K562 (cell line): Measurements from ENCODE around the gene SERPIND1. TPM values are rescaled to one million over a fixed set of nuclear protein-coding genes. Genes with fewer than 3 reads are reported as not detected.

Experiments used
- GABPB2 ChIP-seq: fragments of 250-450 bp; sonication (Bioruptor Pico); conservative IDR thresholded peaks from 2 replicates; pipeline ENCODE4 v1.5.1; 2021; ENCODE audit warnings: mild to moderate bottlenecking
- GATA2 ChIP-seq: sonication (generic); formaldehyde crosslinking; IDR thresholded peaks from 2 replicates; pipeline ENCODE4 v1.4.0; 2020; ENCODE audit warnings: mild to moderate bottlenecking, missing genetic modification reagents
- NCOA1 ChIP-seq: fragments of 450-650 bp; IDR thresholded peaks from 2 replicates; pipeline ENCODE4 v1.6.1; 2016; ENCODE audit warnings: low read depth
- NR2C2 ChIP-seq, 2 experiments: fragments of 200-800 bp in 1 of 2; sonication (Bioruptor generic) in 1 of 2; sonication (generic) in 1 of 2; formaldehyde crosslinking in 1 of 2; IDR thresholded peaks; 2 replicates each; pipeline versions ENCODE4 v1.6.1 to v1.8.0; 2016 to 2022; ENCODE audit warnings: mild to moderate bottlenecking in 1 of 2, missing compliant biosample characterization in 1 of 2, missing genetic modification characterization in 1 of 2, missing genetic modification reagents in 1 of 2
- SMAD4 ChIP-seq: fragments of 250-450 bp; sonication (Bioruptor Pico); conservative IDR thresholded peaks from 2 replicates; pipeline ENCODE4 v1.8.0; 2021; ENCODE audit warnings: inconsistent platforms, mild to moderate bottlenecking, moderate library complexity
- THRB ChIP-seq: fragments of 450-650 bp; formaldehyde crosslinking; conservative IDR thresholded peaks from 2 replicates; pipeline ENCODE4 v1.4.0; 2022; ENCODE audit warnings: mild to moderate bottlenecking, missing genetic modification characterization
- UBTF ChIP-seq, 2 experiments: IDR thresholded peaks; 2 replicates each; pipeline ENCODE4 v1.6.1; 2012; ENCODE audit warnings: improper control_type of control experiment in 2 of 2, low read depth in 2 of 2, low read length in 2 of 2, borderline replicate concordance in 1 of 2
- polyA plus RNA-seq, 8 experiments: library from polyadenylated mRNA; depleted of rRNA in 4 of 8; stranded (reverse) in 5 of 8; unstranded in 3 of 8; fragments of >200 nt; fragmentation: Nextera tagmentation in 2 of 8; fragmentation: Illumina TruSeq in 1 of 8; extraction: Ambion mirVana in 2 of 8; extraction: Trizol in 1 of 8; gene quantifications; 2 replicates each; pipeline versions ENCODE4 v1.2.1 to v1.2.3, GENCODE V29; 2011 to 2014; ENCODE audit warnings: inconsistent platforms in 1 of 8, missing spikeins in 1 of 8
- total RNA-seq, 7 experiments: library from RNA; depleted of rRNA in 6 of 7; stranded (reverse); fragments of >200 nt in 6 of 7; fragmentation: Illumina TruSeq in 2 of 7; extraction: Trizol in 2 of 7; gene quantifications; 2 replicates each; pipeline versions ENCODE4 v1.2.1 to v1.2.3, GENCODE V29; 2011 to 2021; ENCODE audit warnings: low replicate concordance in 1 of 7
- TF ChIP-seq, protein P1 (sequence below): fragments of 450-650 bp; IDR thresholded peaks from 2 replicates; pipeline ENCODE4 v1.6.1; 2016; ENCODE audit warnings: low read depth

SERPIND1 gene
- total and polyA plus RNA-seq, 9 of the 15 experiments (the other 6 are each of a cell fraction or from before 2014, with no cell fraction given): 0.04 to 0.11 (median 0.09) TPM; not detected in 6

DNA sequence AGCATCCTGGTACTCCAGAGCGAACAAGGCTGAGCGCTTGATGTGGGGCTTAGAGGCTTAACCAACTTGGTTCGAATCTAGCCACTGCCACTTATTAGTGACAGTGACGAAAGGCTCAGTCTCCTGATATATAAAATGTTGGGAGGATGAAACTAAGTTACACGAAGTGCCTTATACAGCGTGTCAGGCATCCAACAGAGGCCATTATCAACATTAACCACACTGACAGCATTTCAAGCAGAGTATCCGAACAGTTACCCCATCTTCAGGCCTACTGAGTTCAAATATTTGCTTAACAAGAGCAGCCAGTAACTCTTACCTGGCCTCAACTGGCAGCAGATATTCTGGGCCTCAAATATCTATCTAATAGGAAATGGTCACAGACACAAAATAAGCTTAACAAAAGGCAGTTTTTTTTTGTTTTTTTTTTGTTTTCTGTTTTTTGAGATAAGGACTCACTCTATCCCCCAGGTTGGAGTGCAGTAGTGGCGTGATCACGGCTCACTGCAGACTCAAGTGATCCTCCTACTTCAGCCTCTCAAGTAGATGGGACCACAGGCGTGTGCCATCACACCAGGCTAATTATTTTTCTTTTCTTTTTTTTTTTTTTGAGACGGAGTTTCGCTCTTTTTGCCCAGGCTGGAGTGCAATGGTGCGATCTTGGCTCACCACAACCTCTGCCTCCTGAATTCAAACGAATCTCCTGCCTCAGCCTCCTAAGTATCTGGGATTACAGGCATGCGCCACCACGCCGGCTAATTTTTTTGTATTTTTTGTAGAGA is 2.9 kb downstream of the SERPIND1 start (continued):
- TF ChIP-seq NCOA1 (no peak), THRB (CRISPR knock-in tag) (peak; percentile 85; the same call in 1 of the 2 replicates), UBTF (IDR thresholded peaks at IDR 0.05; ENCODE audit: borderline replicate concordance in 1 of 2, low read depth in 2 of 2, low read length in 2 of 2) (no peak), NR2C2 (CRISPR knock-in tag; IDR thresholded peaks at IDR 0.05) (peak; percentile 41; the same call in 1 of the 2 replicates), NR2C2 (tag; IDR thresholded peaks at IDR 0.05) (no peak), SMAD4 (0 out of 2 replicates have a peak, but pooled peaks have one; percentile 19), GATA2 (CRISPR knock-in tag) (no peak), GABPB2 (CRISPR knock-in tag) (0 out of 2 replicates have a peak, but pooled peaks have one; percentile 2)
- TF ChIP-seq, protein P1, sequence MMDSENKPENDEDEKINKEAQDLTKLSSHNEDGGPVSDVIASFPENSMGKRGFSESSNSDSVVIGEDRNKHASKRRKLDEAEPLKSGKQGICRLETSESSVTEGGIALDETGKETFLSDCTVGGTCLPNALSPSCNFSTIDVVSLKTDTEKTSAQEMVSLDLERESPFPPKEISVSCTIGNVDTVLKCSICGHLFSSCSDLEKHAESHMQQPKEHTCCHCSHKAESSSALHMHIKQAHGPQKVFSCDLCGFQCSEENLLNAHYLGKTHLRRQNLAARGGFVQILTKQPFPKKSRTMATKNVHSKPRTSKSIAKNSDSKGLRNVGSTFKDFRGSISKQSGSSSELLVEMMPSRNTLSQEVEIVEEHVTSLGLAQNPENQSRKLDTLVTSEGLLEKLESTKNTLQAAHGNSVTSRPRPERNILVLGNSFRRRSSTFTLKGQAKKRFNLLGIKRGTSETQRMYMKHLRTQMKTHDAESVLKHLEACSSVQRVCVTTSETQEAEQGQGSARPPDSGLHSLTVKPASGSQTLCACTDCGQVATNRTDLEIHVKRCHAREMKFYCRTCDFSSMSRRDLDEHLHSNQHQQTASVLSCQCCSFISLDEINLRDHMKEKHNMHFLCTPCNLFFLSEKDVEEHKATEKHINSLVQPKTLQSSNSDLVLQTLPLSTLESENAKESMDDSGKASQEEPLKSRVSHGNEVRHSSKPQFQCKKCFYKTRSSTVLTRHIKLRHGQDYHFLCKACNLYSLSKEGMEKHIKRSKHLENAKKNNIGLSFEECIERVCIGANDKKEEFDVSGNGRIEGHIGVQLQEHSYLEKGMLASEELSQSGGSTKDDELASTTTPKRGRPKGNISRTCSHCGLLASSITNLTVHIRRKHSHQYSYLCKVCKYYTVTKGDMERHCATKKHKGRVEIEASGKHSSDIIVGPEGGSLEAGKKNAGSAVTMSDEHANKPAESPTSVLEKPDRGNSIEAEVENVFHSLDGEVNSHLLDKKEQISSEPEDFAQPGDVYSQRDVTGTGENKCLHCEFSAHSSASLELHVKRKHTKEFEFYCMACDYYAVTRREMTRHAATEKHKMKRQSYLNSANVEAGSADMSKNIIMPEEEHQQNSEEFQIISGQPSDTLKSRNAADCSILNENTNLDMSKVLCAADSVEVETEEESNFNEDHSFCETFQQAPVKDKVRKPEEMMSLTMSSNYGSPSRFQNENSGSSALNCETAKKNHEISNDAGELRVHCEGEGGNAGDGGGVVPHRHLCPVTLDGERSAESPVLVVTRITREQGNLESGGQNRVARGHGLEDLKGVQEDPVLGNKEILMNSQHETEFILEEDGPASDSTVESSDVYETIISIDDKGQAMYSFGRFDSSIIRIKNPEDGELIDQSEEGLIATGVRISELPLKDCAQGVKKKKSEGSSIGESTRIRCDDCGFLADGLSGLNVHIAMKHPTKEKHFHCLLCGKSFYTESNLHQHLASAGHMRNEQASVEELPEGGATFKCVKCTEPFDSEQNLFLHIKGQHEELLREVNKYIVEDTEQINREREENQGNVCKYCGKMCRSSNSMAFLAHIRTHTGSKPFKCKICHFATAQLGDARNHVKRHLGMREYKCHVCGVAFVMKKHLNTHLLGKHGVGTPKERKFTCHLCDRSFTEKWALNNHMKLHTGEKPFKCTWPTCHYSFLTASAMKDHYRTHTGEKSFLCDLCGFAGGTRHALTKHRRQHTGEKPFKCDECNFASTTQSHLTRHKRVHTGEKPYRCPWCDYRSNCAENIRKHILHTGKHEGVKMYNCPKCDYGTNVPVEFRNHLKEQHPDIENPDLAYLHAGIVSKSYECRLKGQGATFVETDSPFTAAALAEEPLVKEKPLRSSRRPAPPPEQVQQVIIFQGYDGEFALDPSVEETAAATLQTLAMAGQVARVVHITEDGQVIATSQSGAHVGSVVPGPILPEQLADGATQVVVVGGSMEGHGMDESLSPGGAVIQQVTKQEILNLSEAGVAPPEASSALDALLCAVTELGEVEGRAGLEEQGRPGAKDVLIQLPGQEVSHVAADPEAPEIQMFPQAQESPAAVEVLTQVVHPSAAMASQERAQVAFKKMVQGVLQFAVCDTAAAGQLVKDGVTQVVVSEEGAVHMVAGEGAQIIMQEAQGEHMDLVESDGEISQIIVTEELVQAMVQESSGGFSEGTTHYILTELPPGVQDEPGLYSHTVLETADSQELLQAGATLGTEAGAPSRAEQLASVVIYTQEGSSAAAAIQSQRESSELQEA: no peak
